Erythroblast (primary cell): ENCODE data around the gene NR3C2.

Source experiments
- GATA1 ChIP-seq: IDR thresholded peaks from 2 replicates; pipeline ENCODE4 v1.6.1; 2011; ENCODE audit warnings: low read depth, mild to moderate bottlenecking, control low read depth, low read length, moderate library complexity
- POLR2A ChIP-seq: IDR thresholded peaks from 2 replicates; pipeline ENCODE4 v1.6.1; 2011; ENCODE audit warnings: mild to moderate bottlenecking, low read length

DNA sequence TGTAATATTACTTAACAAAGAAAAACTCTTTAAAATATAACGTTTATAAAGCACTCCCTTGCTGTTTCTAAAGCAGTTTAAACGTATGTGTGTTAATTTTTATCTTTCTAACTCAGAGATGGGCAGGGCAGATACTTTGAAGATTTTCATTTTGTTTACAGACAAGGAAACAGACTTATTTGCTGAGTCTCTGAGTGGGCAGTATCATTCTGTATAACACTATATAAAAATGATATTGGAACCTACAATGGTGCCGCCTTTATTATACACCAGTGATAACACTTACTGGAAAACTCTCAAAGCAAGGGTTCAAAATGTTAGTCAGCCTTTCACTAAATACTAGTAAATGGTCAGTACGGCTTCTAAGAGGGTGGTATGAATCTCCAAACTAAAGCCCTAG is 193.4 kb downstream of the NR3C2 start:
- TF ChIP-seq POLR2A (no peak), GATA1 (no peak)
